CD14-positive monocyte (primary cell): ENCODE results near the gene TRAF3IP3. TPM values are rescaled to one million over a fixed set of nuclear protein-coding genes. Genes with fewer than 3 reads are reported as not detected.
A peak's percentile ranks its signal among the peaks of the same experiment; 100 is the strongest.

Source experiments
- DNase-seq, 3 donors: peaks; one replicate each; pipeline ENCODE4 v3.0.0-alpha.2; 2011 to 2022
- H2AFZ ChIP-seq: 2 replicates; pipeline ENCODE4 v1.6.0; 2012; ENCODE audit warnings: mild to moderate bottlenecking, low read depth, low read length, inconsistent platforms; ENCODE audit not compliant: insufficient read depth, poor library complexity, severe bottlenecking
- H3K27ac ChIP-seq, 2 donors: 1 replicate in 1 of 2; 2 replicates in 1 of 2; pipeline ENCODE4 v1.5.1; 2012 to 2013; ENCODE audit warnings: low read length in 2 of 2, control low read depth in 1 of 2, inconsistent platforms in 1 of 2, low read depth in 1 of 2, mild to moderate bottlenecking in 1 of 2
- H3K27me3 ChIP-seq, 2 donors: one replicate each; pipeline versions ENCODE4 v1.6.0 to v1.6.1; 2011 to 2013; ENCODE audit warnings: low read length in 2 of 2; ENCODE audit not compliant: control insufficient read depth in 2 of 2, insufficient read depth in 2 of 2
- H3K36me3 ChIP-seq, 2 donors: replicated peaks in 1 of 2; 1 replicate in 1 of 2; 2 replicates in 1 of 2; pipeline versions ENCODE4 v1.5.1 to v1.6.1; 2012 to 2013; ENCODE audit warnings: low read length in 2 of 2, control low read depth in 1 of 2, inconsistent platforms in 1 of 2, mild to moderate bottlenecking in 1 of 2; ENCODE audit not compliant: insufficient read depth in 2 of 2, control insufficient read depth in 1 of 2
- H3K4me1 ChIP-seq, 2 donors: 1 replicate in 1 of 2; 2 replicates in 1 of 2; pipeline versions ENCODE4 v1.5.1 to v1.6.1; 2012 to 2013; ENCODE audit warnings: low read length in 2 of 2, control low read depth in 1 of 2, inconsistent platforms in 1 of 2, mild to moderate bottlenecking in 1 of 2, moderate library complexity in 1 of 2; ENCODE audit not compliant: insufficient read depth in 2 of 2, control insufficient read depth in 1 of 2
- H3K4me2 ChIP-seq: replicated peaks from 2 replicates; pipeline ENCODE3; 2012; ENCODE audit warnings: low read length, moderate library complexity, mild to moderate bottlenecking; ENCODE audit not compliant: poor library complexity, severe bottlenecking; ENCODE audit errors: extremely low read depth
- H3K4me3 ChIP-seq, 3 experiments: fragments of 200-600 bp in 1 of 3; sonication (generic) in 1 of 3; replicated peaks in 1 of 3; 1 replicate in 2 of 3; 2 replicates in 1 of 3; pipeline ENCODE4 v1.5.1; 2011 to 2013; ENCODE audit warnings: low read length in 3 of 3, mild to moderate bottlenecking in 3 of 3, control low read depth in 2 of 3, low read depth in 2 of 3, inconsistent platforms in 1 of 3, moderate library complexity in 1 of 3
- H3K79me2 ChIP-seq: 2 replicates; pipeline ENCODE4 v1.6.0; 2012; ENCODE audit warnings: mild to moderate bottlenecking, control low read depth, inconsistent platforms, low read length, moderate library complexity; ENCODE audit not compliant: insufficient read depth
- H3K9ac ChIP-seq: 2 replicates; pipeline ENCODE4 v1.6.0; 2017; ENCODE audit warnings: low read length, mild to moderate bottlenecking; ENCODE audit not compliant: insufficient read depth, poor library complexity, severe bottlenecking
- H3K9me3 ChIP-seq, 2 donors: replicated peaks in 1 of 2; 1 replicate in 1 of 2; 2 replicates in 1 of 2; pipeline versions ENCODE4 v1.5.1 to v1.6.1; 2012 to 2013; ENCODE audit warnings: low read length in 2 of 2, control low read depth in 1 of 2; ENCODE audit not compliant: control insufficient read depth in 1 of 2, insufficient read depth in 1 of 2
- H4K20me1 ChIP-seq: 2 replicates; pipeline ENCODE4 v1.6.0; 2012; ENCODE audit warnings: mild to moderate bottlenecking, low read length, control low read depth, moderate library complexity; ENCODE audit not compliant: insufficient read depth
- H3K27ac Mint-ChIP-seq, 7 donors: one replicate each; pipeline ENCODE4 v1.8.0; 2020; ENCODE audit warnings: mild to moderate bottlenecking in 7 of 7, mixed read lengths in 7 of 7, moderate library complexity in 6 of 7, inconsistent platforms in 2 of 7
- H3K27me3 Mint-ChIP-seq, 3 donors: one replicate each; pipeline ENCODE4 v1.8.0; 2021 to 2022; ENCODE audit warnings: low read depth in 3 of 3, mild to moderate bottlenecking in 3 of 3, mixed read lengths in 3 of 3, moderate library complexity in 3 of 3, inconsistent platforms in 1 of 3
- H3K36me3 Mint-ChIP-seq, 2 donors: one replicate each; pipeline ENCODE4 v1.8.0; 2020; ENCODE audit warnings: mixed read lengths in 2 of 2, inconsistent platforms in 1 of 2, mild to moderate bottlenecking in 1 of 2
- H3K4me1 Mint-ChIP-seq: one replicate; pipeline ENCODE4 v1.8.0; 2020; ENCODE audit warnings: mild to moderate bottlenecking, mixed read lengths
- H3K4me3 Mint-ChIP-seq, 2 donors: one replicate each; pipeline ENCODE4 v1.8.0; 2020; ENCODE audit warnings: mild to moderate bottlenecking in 2 of 2, mixed read lengths in 2 of 2, moderate library complexity in 1 of 2
- H3K9me3 Mint-ChIP-seq, 7 donors: one replicate each; pipeline ENCODE4 v1.8.0; 2020 to 2022; ENCODE audit warnings: mixed read lengths in 7 of 7, mild to moderate bottlenecking in 6 of 7, moderate library complexity in 6 of 7, inconsistent platforms in 2 of 7
- CTCF ChIP-seq: fragments of 200-600 bp; IDR thresholded peaks from one replicate; pipeline ENCODE4 v1.8.0; 2022; ENCODE audit warnings: antibody characterized with exemption, mild to moderate bottlenecking
- WGBS: methylation state at CpG from one replicate; pipeline ENCODE4 v1.1.5; 2013; ENCODE audit warnings: missing lambda C conversion rate; ENCODE audit not compliant: insufficient coverage; 5-methylcytosine and 5-hydroxymethylcytosine counted together
- intact Hi-C, 2 donors: fragments of 100-400 bp; cut with micrococcal nuclease; formaldehyde crosslinking; loops; one replicate each; pipeline versions ENCODE4 v1.15.0 to v1.15.1; 2023
- polyA plus RNA-seq, 3 donors: library from polyadenylated mRNA; depleted of rRNA in 1 of 3; unstranded in 2 of 3; stranded (reverse) in 1 of 3; fragments of 300-500 nt in 2 of 3; fragments of >200 nt in 1 of 3; fragmentation: Illumina TruSeq in 2 of 3; gene quantifications; 1 replicate in 2 of 3; 2 replicates in 1 of 3; pipeline ENCODE4 v1.2.3, GENCODE V29; 2012 to 2021

TRAF3IP3 gene
- polyA plus RNA-seq, 3 donors = 89.3 to 266 (median 111) TPM

DNA sequence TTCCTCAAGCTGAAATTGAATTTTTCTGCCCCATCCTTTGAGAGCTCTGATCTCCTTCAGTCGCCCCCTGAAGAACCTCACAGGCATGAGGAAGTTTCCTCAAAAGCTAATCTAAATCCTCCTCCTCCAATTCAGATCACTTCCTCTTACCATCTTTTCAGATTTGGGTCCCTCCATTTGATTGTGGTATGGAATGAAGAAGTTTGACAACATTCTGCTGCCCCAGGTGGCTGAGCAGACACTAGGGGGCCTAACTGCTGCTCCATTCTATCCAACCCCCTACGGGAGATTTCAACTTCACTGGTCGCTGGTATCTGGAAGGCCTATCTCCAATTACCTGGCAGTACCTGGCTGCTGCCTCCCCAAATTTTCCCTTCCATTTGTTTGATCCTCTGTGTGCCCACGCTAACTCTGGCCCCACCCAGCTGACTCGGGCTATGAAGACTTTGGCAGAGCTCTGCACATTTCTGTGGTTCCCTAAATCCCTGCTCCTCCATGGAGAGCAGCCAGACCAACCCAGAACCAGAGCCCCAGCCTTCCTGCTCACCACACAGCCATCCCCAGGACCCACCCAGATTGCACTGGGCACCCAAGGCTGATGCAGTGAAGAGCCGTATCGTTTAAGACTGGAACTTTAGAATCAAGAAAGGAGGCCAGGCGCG is 42.3 kb downstream of the TRAF3IP3 start:
- no peak overlapping the region for H3K27ac ChIP-seq
- no peak overlapping the region for H3K4me2 ChIP-seq
- Mint-ChIP-seq H3K27ac (peak overlapping the region in 3 of 7 donors; percentile 1 to 75 (median 58)), H3K4me3 (no peak overlapping the region), H3K36me3 (no peaks in the 10 kb centered on the region), H3K4me1 (peaks cover 6% of the 10 kb centered on the region), H3K9me3 (peaks cover 0 to 3% (median 0%) of the 10 kb centered on the region in 7 donors), H3K27me3 (peaks cover 6 to 27% (median 11%) of the 10 kb centered on the region in 3 donors)
- intact Hi-C loops = no loop called here
- no peak for TF ChIP-seq CTCF
- no peaks in the 10 kb centered on the region for H3K4me1 ChIP-seq
- no peak overlapping the region for H3K4me3 ChIP-seq
- no peak overlapping the region for H3K9ac ChIP-seq
- no peak overlapping the region for H2AFZ ChIP-seq
- peak in 1 of 3 donors; percentile 10 for DNase-seq
- H4K20me1 ChIP-seq = no peaks in the 10 kb centered on the region
- peaks cover 0 to 8% of the 10 kb centered on the region in 2 donors for H3K27me3 ChIP-seq
- H3K9me3 ChIP-seq = no peaks in the 10 kb centered on the region
- H3K79me2 ChIP-seq = no peaks in the 10 kb centered on the region
- WGBS = 78% methylated on average over 6 of the region's 9 CpGs
- no peaks in the 10 kb centered on the region for H3K36me3 ChIP-seq

GRCh38 chr1:209800984-209801834 is 45.4 kb downstream of the TRAF3IP3 start:
- H3K9me3 ChIP-seq = no peaks in the 10 kb centered on the region
- no CpG with 5 or more reads among the region's 5 CpGs for WGBS
- Mint-ChIP-seq H3K27me3 (peaks cover 13 to 39% (median 17%) of the 10 kb centered on the region in 3 donors), H3K4me1 (peaks cover 17% of the 10 kb centered on the region), H3K36me3 (no peaks in the 10 kb centered on the region), H3K9me3 (peaks cover 0 to 3% (median 0%) of the 10 kb centered on the region in 7 donors), H3K4me3 (no peak overlapping the region), H3K27ac (no peak overlapping the region)
- no peaks in the 10 kb centered on the region for H3K79me2 ChIP-seq
- DNase-seq = no peak
- H3K4me3 ChIP-seq = no peak overlapping the region
- H3K36me3 ChIP-seq = no peaks in the 10 kb centered on the region
- H3K4me1 ChIP-seq = peaks cover 8 to 9% of the 10 kb centered on the region in 2 donors
- H4K20me1 ChIP-seq = no peaks in the 10 kb centered on the region
- H3K4me2 ChIP-seq = no peak overlapping the region
- TF ChIP-seq CTCF = no peak
- intact Hi-C loops = no loop called here
- no peak overlapping the region for H2AFZ ChIP-seq
- H3K27ac ChIP-seq = no peak overlapping the region
- no peaks in the 10 kb centered on the region for H3K27me3 ChIP-seq
- H3K9ac ChIP-seq = no peak overlapping the region
